ENCODE measurements around the gene ITGA2.

- no peak for TF ChIP-seq POLR2AphosphoS5 (IDR thresholded peaks at IDR 0.05; ENCODE audit: low read depth, low read length)
- TF ChIP-seq REST (IDR thresholded peaks at IDR 0.05; ENCODE audit: insufficient read depth in 1 of 2, low read depth in 2 of 2, low read length in 2 of 2) = no peak
- TF ChIP-seq SIN3A (IDR thresholded peaks at IDR 0.05; ENCODE audit: borderline replicate concordance, insufficient read depth, low read length) = no peak
- no peak for TF ChIP-seq TAF1 (IDR thresholded peaks at IDR 0.05; ENCODE audit: borderline replicate concordance, insufficient read depth, low read length)
These were observed 63.3 kb downstream of the ITGA2 start for GRCh38 chr5:53052499-53052898.

Measured in PFSK-1 (cell line).